Mononuclear cell (primary cell): Measurements from ENCODE around the gene SYNPO2. TPM values are rescaled to one million over a fixed set of nuclear protein-coding genes. Genes with fewer than 3 reads are reported as not detected.

Experiments
- H3K27me3 ChIP-seq: 2 replicates; pipeline ENCODE4 v1.6.0; 2011; ENCODE audit warnings: low read length, control low read depth; ENCODE audit not compliant: insufficient read depth
- H3K4me1 ChIP-seq: 2 replicates; pipeline ENCODE4 v1.5.1; 2011; ENCODE audit warnings: mild to moderate bottlenecking, low read length, control low read depth; ENCODE audit not compliant: insufficient read depth
- H3K4me3 ChIP-seq: 2 replicates; pipeline ENCODE4 v1.5.1; 2011; ENCODE audit warnings: mild to moderate bottlenecking, low read length, moderate library complexity
- H3K9me3 ChIP-seq: 2 replicates; pipeline ENCODE4 v1.5.1; 2011; ENCODE audit warnings: low read depth, mild to moderate bottlenecking, control low read depth, low read length
- total RNA-seq: library from RNA; depleted of rRNA; stranded (reverse); fragments of >200 nt; gene quantifications from one replicate; pipeline ENCODE4 v1.2.3, GENCODE V29; 2012

SYNPO2 gene
- total RNA-seq, 1 donor, result 2.9 TPM

DNA sequence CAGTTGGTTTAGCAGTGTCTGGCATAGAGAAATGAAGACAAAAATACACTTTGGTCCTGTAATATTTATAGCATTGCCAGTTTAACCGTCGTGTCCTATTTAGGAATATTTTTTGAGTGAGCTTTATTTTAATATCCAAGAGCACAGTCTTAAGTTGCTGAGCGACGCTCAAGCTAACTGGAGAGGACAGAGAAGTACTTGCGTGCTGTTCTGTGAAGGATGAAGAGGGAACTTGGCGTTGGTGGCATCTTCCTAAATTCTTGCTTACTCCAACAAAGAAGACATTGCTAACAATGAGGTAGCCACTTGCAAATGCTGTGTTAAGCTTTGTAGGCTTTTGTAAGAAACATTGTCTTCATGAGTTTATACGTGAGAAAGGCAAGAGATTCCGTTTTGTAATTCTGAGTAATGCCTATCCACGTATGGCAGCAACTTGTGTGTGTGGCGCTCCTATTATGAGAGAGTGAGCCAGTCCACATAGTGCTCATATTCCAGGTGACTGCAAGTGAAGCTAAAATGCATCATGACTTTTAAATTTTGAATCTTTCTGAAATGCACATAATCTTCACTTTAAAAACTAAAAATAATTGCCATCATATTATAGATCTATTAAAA is 50.6 kb downstream of the SYNPO2 start:
- Histone ChIP-seq H3K4me1 (no peaks in the 10 kb centered on the region), H3K4me3 (no peak overlapping the region), H3K9me3 (no peaks in the 10 kb centered on the region), H3K27me3 (no peaks in the 10 kb centered on the region)

DNA sequence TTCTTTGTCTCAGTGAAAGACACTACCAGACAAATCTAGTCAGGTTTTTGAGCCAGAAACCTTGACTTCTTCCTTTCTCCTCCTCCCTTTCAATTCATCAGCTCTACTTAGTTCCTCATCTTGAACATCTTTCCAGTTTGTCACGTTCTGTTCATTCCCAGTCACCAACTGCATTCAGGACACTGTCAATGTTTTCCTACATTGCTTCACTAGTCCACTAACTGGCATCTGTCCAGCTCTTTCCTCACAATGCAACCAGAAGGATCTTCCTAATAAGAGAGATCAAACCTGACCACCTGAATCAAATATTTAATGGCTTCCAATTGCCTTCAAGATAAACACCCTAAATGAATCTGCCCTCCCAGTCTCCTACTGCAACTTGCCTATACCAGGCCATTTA is 52.5 kb downstream of the SYNPO2 start:
- Histone ChIP-seq H3K9me3 (no peaks in the 10 kb centered on the region), H3K4me3 (no peak overlapping the region), H3K27me3 (no peaks in the 10 kb centered on the region), H3K4me1 (no peaks in the 10 kb centered on the region)

DNA sequence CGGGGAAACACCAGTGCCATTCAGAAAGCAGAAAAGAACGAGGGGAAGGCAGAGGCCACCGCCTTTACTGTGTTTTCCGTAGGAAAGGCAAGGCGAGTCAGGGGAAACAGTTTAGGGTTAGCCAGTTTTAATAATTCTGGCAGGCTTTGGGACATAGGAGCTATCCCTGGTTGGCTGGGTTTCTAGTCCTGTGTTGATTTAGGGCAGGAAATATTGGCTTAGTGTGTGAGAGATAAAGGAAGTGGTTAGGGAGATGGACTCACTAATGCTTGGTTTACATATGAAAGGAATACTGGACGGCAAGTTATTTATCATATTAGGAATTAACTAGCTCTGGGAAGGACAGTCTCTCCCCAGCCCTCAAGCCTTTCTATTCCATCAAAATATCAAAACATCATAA is 53.1 kb downstream of the SYNPO2 start:
- Histone ChIP-seq H3K9me3 (no peaks in the 10 kb centered on the region), H3K27me3 (no peaks in the 10 kb centered on the region), H3K4me3 (no peak overlapping the region), H3K4me1 (no peaks in the 10 kb centered on the region)

DNA sequence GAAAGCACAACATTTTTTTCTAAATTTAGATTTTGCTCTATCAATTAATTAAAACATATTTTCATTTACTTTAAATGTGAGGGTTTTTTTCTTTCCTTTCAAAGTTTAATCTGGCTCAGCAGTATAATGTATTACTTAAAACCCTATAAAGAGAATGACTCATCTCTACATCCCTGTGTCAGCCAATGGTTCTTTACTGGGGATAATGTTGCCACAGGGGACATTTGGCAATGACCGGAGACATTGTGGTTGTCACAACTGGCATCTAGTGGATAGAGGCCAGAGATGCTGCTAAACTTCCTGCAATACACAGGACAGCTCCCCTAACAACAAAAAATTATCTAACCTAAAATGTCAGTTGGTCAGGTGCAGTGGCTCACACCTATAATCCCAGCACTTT is 53.8 kb downstream of the SYNPO2 start:
- Histone ChIP-seq H3K4me3 (no peak overlapping the region), H3K4me1 (no peaks in the 10 kb centered on the region), H3K9me3 (no peaks in the 10 kb centered on the region), H3K27me3 (no peaks in the 10 kb centered on the region)

DNA sequence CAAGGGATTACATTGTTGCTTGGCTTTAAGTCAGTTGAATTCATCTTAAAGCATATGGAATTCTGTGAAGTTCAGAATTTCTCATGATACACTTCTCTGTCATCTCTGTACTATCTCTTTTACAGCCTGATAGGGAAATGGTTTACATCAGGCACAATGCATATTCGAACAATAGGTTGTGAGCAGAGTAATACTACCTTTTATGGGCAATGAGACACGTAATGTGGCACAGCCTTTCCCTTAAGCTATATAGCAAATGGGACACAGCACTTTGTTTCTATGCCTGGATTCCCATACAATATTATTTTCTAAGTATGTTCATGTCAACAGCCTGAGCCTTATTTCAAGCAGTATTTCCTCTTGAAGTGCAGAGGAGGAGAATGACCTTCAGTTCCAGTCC is 58.4 kb downstream of the SYNPO2 start:
- Histone ChIP-seq H3K4me3 (no peak overlapping the region), H3K9me3 (no peaks in the 10 kb centered on the region), H3K27me3 (no peaks in the 10 kb centered on the region), H3K4me1 (no peaks in the 10 kb centered on the region)

DNA sequence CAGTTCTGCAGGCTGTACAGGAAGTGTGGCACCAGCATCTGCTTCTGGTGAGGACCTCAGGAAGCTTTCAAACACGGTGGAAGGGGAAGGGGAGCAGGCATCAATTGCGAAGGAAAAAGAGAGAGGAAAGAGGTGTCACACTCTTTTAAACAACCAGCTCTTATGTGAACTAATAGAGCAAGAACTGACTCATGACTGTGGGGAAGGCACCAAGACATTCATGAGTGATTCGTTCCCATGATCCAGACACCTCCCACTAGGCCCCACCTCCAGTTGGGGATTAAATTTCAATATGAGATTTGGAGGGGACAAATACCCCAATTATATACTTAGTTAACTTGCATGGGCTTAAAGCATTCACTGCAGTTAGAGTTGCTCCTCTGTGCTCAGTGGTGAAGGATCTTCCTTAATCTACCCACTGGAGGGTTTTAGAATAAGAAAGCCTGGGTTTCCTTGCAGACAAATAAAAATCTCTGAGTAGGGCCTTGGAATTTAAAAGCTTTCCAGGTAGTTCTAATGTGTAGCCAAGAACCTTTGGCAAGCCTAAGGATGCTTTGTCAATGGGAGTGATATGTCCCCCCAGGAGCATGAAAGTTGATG is 60.0 kb downstream of the SYNPO2 start:
- Histone ChIP-seq H3K27me3 (no peaks in the 10 kb centered on the region), H3K4me1 (no peaks in the 10 kb centered on the region), H3K4me3 (no peak overlapping the region), H3K9me3 (no peaks in the 10 kb centered on the region)

DNA sequence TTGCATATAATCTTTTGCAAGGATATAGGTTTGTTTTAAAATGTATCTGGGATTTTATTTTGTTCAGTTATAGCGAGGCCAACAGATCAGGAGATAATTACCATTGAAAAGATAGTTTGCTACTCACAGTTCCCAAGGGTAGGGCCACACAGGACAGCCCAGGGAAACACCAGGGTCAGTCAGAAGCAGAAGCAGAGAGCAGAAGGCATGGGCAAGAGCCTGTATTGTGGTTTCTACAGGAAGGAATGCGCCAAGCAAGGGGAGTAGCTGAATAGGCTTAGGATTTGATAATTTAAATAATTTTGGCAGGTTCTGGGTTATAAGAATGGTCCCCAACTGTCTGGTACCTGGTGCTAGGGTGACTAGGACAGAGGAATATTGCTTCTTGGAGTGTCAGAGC is 61.6 kb downstream of the SYNPO2 start:
- Histone ChIP-seq H3K9me3 (no peaks in the 10 kb centered on the region), H3K4me1 (no peaks in the 10 kb centered on the region), H3K27me3 (no peaks in the 10 kb centered on the region), H3K4me3 (no peak overlapping the region)

DNA sequence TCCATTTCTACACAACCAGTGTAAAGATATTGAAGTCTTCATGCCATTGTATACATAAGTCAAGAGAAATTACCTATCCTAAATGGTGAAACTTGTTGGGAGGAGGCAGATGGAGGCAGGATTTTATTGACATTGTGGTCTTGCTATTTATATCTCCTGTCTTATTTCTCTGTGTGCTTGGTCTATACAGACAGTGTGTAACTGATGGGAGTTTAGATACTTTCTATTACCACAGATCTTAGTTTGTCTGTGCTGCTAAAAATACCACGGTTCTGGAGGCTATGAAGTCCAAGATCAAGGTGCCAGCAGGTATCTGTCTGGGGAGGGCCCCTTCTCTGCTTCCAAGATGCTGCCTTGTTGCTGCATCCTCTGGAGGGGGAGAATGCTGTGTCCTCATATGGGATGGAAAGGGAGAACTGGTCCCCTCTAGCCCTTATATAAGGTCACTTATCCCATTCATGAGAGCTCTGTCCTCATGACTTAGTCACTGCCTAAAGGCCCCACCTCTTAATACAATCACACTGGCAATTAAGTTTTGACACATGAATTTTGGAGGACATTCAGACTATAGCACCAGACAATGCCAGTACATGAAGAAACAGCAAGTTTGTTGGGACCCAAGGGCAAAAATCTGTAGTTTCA is 62.4 kb downstream of the SYNPO2 start:
- Histone ChIP-seq H3K27me3 (no peaks in the 10 kb centered on the region), H3K9me3 (no peaks in the 10 kb centered on the region), H3K4me1 (no peaks in the 10 kb centered on the region), H3K4me3 (no peak overlapping the region)

DNA sequence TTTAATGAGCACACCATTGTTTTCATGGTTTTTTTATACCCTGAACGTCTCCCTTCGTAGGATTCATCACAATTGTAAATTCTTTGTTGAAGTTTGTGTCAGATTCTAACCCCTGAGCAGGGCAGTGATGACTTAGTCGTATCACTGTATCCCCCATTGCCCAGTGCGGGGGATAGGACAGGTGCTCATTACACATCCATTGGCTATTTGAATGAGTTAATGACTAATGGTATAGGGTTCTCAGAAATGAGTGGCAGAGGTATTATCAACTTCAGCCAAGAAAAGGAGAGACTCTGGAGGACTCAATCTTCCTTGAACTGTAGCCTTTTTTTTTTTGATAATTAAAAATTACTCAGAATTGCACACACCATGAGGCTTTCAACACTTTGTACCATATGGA is 64.6 kb downstream of the SYNPO2 start:
- Histone ChIP-seq H3K4me1 (no peaks in the 10 kb centered on the region), H3K4me3 (no peak overlapping the region), H3K27me3 (no peaks in the 10 kb centered on the region), H3K9me3 (no peaks in the 10 kb centered on the region)

DNA sequence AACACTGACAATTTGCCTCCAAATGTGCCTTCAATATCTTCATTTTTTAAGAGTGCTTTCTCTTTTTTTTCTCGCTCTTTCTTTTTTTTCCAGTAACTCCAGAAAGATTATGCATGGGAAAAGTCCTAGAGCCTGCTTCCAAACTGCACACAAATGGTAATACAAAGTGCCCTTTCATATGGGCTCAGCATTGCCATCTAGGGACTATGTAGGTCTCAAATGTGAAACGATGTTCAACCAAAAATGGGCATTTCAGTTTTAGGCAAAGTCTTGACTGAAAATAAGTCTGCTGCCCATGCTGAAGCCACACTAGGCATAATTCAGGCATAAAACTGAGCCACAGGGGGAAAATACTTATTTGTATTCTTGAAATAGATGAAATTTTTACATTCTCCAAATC is 65.6 kb downstream of the SYNPO2 start:
- H3K4me3 ChIP-seq, result no peak overlapping the region
- H3K27me3 ChIP-seq, result no peaks in the 10 kb centered on the region
- no peaks in the 10 kb centered on the region for H3K4me1 ChIP-seq
- H3K9me3 ChIP-seq, result no peaks in the 10 kb centered on the region

DNA sequence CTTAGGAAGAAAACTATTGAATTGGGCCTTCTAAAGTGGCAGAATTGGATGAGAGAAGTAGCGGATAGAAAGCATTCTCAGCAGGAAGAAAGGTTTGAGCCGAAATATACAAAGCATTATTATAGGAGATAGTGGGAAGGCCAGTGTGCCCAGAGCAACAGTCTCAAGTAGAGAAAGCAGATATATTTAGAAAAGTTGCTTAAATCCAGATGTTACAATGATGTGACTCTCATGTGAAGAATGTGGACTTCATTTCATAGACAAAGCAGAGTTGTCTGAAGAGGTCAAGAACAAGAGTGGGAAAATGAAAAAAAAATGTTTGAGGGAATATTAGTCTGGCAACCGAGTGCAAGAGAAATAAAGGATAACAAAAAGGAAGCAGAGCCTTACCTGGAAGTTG is 66.9 kb downstream of the SYNPO2 start:
- no peaks in the 10 kb centered on the region for H3K4me1 ChIP-seq
- no peaks in the 10 kb centered on the region for H3K27me3 ChIP-seq
- H3K4me3 ChIP-seq, result no peak overlapping the region
- no peaks in the 10 kb centered on the region for H3K9me3 ChIP-seq

DNA sequence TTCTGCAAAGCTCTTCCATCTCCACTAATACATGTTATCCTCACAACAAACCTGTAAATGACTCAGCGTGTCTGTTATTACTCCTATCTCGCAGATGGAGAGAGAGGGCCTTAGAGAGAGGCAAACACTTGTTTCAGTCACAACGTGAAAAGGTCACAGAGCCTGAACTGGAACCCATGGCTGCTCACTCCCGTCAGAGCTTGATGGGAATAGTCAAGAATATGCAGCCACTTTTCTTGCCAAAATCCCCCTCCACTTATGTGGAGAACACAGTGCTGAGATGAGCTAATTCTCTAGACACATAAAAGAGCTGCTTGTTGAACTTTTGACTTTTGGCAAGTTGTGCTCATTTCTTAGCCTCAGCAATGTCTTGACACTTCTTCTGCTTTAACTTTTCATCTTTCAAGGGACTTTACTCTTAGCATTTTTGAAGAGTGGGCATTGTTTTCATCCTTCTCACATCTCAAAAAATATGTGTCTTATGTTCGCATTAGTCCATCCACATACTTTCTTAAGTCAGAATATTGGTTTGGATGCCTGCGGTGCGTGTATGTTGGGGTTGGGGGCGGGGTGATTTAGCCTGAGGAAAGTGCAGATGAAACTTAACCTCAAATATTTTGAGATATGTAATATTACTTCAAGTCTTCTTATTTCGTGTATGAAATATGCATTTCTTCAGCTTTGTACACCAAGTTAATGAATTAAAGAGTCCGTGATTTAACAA is 69.2 kb downstream of the SYNPO2 start:
- no peaks in the 10 kb centered on the region for H3K9me3 ChIP-seq
- no peaks in the 10 kb centered on the region for H3K4me1 ChIP-seq
- H3K4me3 ChIP-seq, result no peak overlapping the region
- no peaks in the 10 kb centered on the region for H3K27me3 ChIP-seq

DNA sequence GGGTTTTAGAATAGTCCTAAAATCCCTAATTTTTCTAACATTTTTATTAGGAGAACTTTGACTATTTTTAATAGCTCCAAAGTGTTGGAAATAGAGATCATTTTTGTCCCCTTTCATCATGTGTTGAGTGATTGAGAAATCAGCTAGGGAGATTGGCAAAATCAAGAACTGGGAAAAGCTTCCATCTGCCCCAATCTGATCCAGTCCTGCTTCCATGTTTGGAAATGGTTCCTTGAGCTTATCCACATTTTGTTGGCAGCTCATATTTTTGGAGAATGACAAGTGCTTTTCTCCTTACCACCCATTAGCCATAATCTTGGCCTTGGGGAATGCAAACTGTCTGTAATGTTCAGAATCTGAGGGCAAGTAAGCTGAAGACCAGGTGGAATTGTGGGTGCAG is 73.9 kb downstream of the SYNPO2 start:
- Histone ChIP-seq H3K9me3 (no peaks in the 10 kb centered on the region), H3K4me3 (no peak overlapping the region), H3K27me3 (no peaks in the 10 kb centered on the region), H3K4me1 (peaks cover 4% of the 10 kb centered on the region)

DNA sequence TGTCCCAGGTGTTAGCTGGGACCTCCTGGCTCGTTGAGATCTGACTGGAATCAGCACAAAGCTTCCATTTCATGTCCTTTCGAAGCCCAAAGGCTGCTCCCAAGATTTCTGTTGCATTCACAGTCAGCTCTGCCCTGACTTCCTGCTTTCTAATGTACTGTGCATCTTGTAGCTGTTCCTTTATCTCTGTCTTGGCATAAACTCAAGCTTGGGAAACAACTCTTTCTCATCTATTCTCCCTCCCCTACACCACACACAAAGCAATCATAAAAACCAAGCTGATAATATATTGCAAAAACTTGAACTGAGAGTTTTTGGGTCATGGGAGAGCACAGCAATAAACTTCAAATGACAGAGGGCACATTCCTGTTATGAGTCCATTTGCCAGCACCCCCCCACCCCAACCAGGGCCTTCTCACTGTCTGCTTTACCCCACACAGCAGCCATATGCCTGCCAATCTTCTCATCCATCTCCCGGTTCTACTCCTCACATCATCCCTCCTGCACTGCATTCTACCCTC is 76.3 kb downstream of the SYNPO2 start:
- H3K4me1 ChIP-seq, result peaks cover 16% of the 10 kb centered on the region
- no peaks in the 10 kb centered on the region for H3K27me3 ChIP-seq
- H3K4me3 ChIP-seq, result no peak overlapping the region
- no peaks in the 10 kb centered on the region for H3K9me3 ChIP-seq

DNA sequence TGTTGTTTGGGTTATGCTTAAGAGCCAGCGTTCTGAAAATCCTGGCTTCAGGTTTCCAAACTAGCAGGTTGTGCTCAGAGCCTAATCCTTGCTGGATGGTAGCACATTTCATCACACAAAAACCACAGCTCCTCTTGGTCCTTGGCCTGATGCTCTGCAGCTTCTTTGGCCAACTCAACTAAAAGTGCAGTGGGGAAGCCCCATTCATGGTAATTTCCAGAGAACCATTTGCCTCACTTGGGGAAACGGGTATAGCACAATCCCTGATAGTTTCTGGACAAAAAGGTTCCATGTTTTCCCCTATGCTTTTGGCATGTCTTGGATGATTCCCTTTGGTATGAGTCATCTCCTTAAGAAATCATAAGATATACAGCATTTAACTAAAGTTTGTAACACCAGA is 78.7 kb downstream of the SYNPO2 start:
- Histone ChIP-seq H3K4me3 (no peak overlapping the region), H3K4me1 (peaks cover 16% of the 10 kb centered on the region), H3K9me3 (no peaks in the 10 kb centered on the region), H3K27me3 (no peaks in the 10 kb centered on the region)
